Islet of Langerhans (tissue), 1 donor: Measurements from ENCODE around the gene SFT2D1.

Source experiments
- FAIRE-seq: peaks from one replicate; lab custom pipeline; 2011; peaks lifted over from hg19 to GRCh38; lab: Jason Lieb, UNC

The SFT2D1 gene

GRCh38 chr6:166333172-166333995, 9.0 kb downstream of the SFT2D1 start:
- FAIRE-seq: no peak

GRCh38 chr6:166331503-166332415, 10.6 kb downstream of the SFT2D1 start:
- FAIRE-seq: peak; percentile 38

- FAIRE-seq: no peak
These were observed 11.7 kb downstream of the SFT2D1 start for GRCh38 chr6:166330612-166331011.

- FAIRE-seq: no peak
These were observed 16.8 kb downstream of the SFT2D1 start for GRCh38 chr6:166325383-166326042.

GRCh38 chr6:166323395-166323794, 18.9 kb downstream of the SFT2D1 start:
- no peak for FAIRE-seq

GRCh38 chr6:166318649-166319600, 23.4 kb downstream of the SFT2D1 start:
- FAIRE-seq: no peak

- FAIRE-seq: no peak
These were observed 24.1 kb downstream of the SFT2D1 start for GRCh38 chr6:166318227-166318626.

- no peak for FAIRE-seq
These were observed 24.8 kb downstream of the SFT2D1 start for GRCh38 chr6:166317261-166318212.

GRCh38 chr6:166315436-166315835, 26.9 kb downstream of the SFT2D1 start:
- FAIRE-seq: no peak

- no peak for FAIRE-seq
These were observed 27.9 kb downstream of the SFT2D1 start for GRCh38 chr6:166314454-166314853.

GRCh38 chr6:166313255-166314070, 28.9 kb downstream of the SFT2D1 start:
- FAIRE-seq: no peak

GRCh38 chr6:166312832-166313231, 29.5 kb downstream of the SFT2D1 start:
- FAIRE-seq: no peak

GRCh38 chr6:166310634-166311033, 31.7 kb downstream of the SFT2D1 start:
- no peak for FAIRE-seq

GRCh38 chr6:166309977-166310376, 32.4 kb downstream of the SFT2D1 start:
- no peak for FAIRE-seq

GRCh38 chr6:166308769-166309589, 33.4 kb downstream of the SFT2D1 start:
- FAIRE-seq: peak; percentile 41

GRCh38 chr6:166308033-166308768, 34.1 kb downstream of the SFT2D1 start, which contains the start of gene PRR18:
PRR18 (minus strand) TSS chr6:166308392; CDS start chr6:166308142, 250 bp downstream.
- no peak for FAIRE-seq
